Measurements from ENCODE around the gene LDLRAD4. TPM values are rescaled to one million over a fixed set of nuclear protein-coding genes. Genes with fewer than 3 reads are reported as not detected.

LDLRAD4 gene
- polyA plus RNA-seq, 1 of the 3 experiments (the other 2 are of a cell fraction) = 0.16 TPM

DNA sequence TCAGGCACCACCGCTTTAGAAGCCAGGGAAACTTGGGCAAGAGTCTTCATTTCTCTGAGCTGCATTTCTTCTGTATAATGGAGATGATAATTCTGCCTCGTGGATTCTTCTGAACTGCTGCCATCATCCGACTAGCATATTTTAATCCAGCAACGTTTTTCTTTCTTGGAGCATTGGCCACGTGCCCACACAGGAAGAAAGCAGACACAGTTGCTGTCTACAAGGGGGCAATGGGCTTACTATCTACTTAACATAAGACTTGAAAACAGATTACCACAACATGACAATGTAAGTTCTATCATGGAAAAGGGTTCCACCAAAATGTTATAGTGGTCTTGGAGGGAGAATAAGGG lies 331.3 kb downstream of the LDLRAD4 start:
- Histone ChIP-seq H3K27ac (ENCODE audit: low read depth in 2 of 2, low read length in 1 of 2) (peak overlapping the region in 1 of 2 experiments; percentile 62; a peak in 2 of 4 replicates), H3K9ac (no peak overlapping the region), H3K4me2 (no peak overlapping the region), H3K4me3 (ENCODE audit: low read depth in 2 of 2, low read length in 1 of 2) (no peak overlapping the region), H3K36me3 (replicated peaks in 1 of 2; ENCODE audit: control insufficient read depth in 1 of 2, insufficient read depth in 2 of 2, low read length in 1 of 2) (no peaks in the 10 kb centered on the region), H3K4me1 (ENCODE audit: control insufficient read depth in 1 of 2, insufficient read depth in 2 of 2, low read depth in 1 of 2, low read length in 1 of 2) (peaks cover 0 to 46% of the 10 kb centered on the region in 2 experiments; a peak in 1 of 4 replicates), H3K9me2 (no peaks in the 10 kb centered on the region), H3K79me2 (ENCODE audit: insufficient read depth) (no peaks in the 10 kb centered on the region), H3K27me3 (ENCODE audit: insufficient read depth) (no peaks in the 10 kb centered on the region), H3F3A (replicated peaks; ENCODE audit: insufficient read depth) (no peaks in the 10 kb centered on the region), H4K20me1 (ENCODE audit: insufficient read depth) (no peaks in the 10 kb centered on the region), H3K9me3 (no peaks in the 10 kb centered on the region), H2AFZ (ENCODE audit: low read depth) (no peak overlapping the region)
- 16% methylated on average over 5 of the region's 5 CpGs for WGBS (ENCODE audit: low lambda C conversion rate)
- no peak for DNase-seq
- ChIA-PET POLR2A (no interaction called here), CTCF (interaction anchor here (0.8 to 5.7 kb wide), 6 partner anchors 8 to 334 kb away, joined by 3 to 34 read pairs (median 4); no protein-coding TSS in a partner anchor)
- no peak for TF ChIP-seq MXI1 (IDR thresholded peaks at IDR 0.05; ENCODE audit: low read depth, low read length)
- no peak for TF ChIP-seq GABPA (IDR thresholded peaks at IDR 0.05; ENCODE audit: low read depth)
- no peak for TF ChIP-seq FOXM1 (IDR thresholded peaks at IDR 0.05; ENCODE audit: low read depth)
- no peak for TF ChIP-seq CHD2 (IDR thresholded peaks at IDR 0.05; ENCODE audit: low read length, partially characterized antibody)
- no peak for TF ChIP-seq REST (IDR thresholded peaks at IDR 0.05; ENCODE audit: low read depth, low read length)
- TF ChIP-seq FOSL2 (IDR thresholded peaks at IDR 0.05; ENCODE audit: borderline replicate concordance, low read depth) = no peak
- TF ChIP-seq ZBTB33 (IDR thresholded peaks at IDR 0.05; ENCODE audit: borderline replicate concordance, low read depth) = no peak
- TF ChIP-seq EP300 (IDR thresholded peaks at IDR 0.05; ENCODE audit: borderline replicate concordance in 1 of 2, low read depth in 1 of 2, low read length in 1 of 2) = no peak
- no peak for TF ChIP-seq CTCF (IDR thresholded peaks at IDR 0.05)
- no peak for TF ChIP-seq ELF1 (IDR thresholded peaks at IDR 0.05)
- no peak for TF ChIP-seq FOXJ3 (CRISPR knock-in tag; IDR thresholded peaks at IDR 0.05)
- no peak for TF ChIP-seq PBX3 (IDR thresholded peaks at IDR 0.05)
- no peak for TF ChIP-seq SMC3 (IDR thresholded peaks at IDR 0.05; ENCODE audit: low read depth, low read length)

Data from SK-N-SH (cell line).